HEK293 (cell line): ENCODE results near the gene SRSF2.
A peak's percentile ranks its signal among the peaks of the same experiment; 100 is the strongest.

Experiments
- BCL11B ChIP-seq: fragments of 450-650 bp; formaldehyde crosslinking; IDR thresholded peaks from 2 replicates; pipeline ENCODE4 v1.5.1; 2016; ENCODE audit warnings: low read depth, missing biosample characterization, missing genetic modification characterization
- EGR2 ChIP-seq: fragments of 450-650 bp; formaldehyde crosslinking; IDR thresholded peaks from 2 replicates; pipeline ENCODE4 v1.5.1; 2016; ENCODE audit warnings: low read depth, missing biosample characterization, missing genetic modification characterization
- GLI4 ChIP-seq: fragments of 450-650 bp; formaldehyde crosslinking; IDR thresholded peaks from 2 replicates; pipeline ENCODE4 v1.5.1; 2016; ENCODE audit warnings: missing biosample characterization, missing genetic modification characterization
- GLIS1 ChIP-seq: fragments of 450-650 bp; formaldehyde crosslinking; IDR thresholded peaks from 2 replicates; pipeline ENCODE4 v1.5.1; 2016; ENCODE audit warnings: missing biosample characterization, missing genetic modification characterization
- HOXC10 ChIP-seq: sonication (generic); formaldehyde crosslinking; IDR thresholded peaks from 2 replicates; pipeline ENCODE4 v1.8.1; 2023; ENCODE audit warnings: mild to moderate bottlenecking, missing genetic modification reagents
- KLF16 ChIP-seq: fragments of 450-650 bp; formaldehyde crosslinking; IDR thresholded peaks from 2 replicates; pipeline ENCODE4 v1.5.1; 2017; ENCODE audit warnings: missing biosample characterization, missing genetic modification characterization
- PRDM1 ChIP-seq: fragments of 450-650 bp; formaldehyde crosslinking; IDR thresholded peaks from 2 replicates; pipeline ENCODE4; 2016; ENCODE audit warnings: missing biosample characterization, missing genetic modification characterization
- SCRT2 ChIP-seq: fragments of 450-650 bp; formaldehyde crosslinking; IDR thresholded peaks from 2 replicates; pipeline ENCODE4 v1.5.1; 2016; ENCODE audit warnings: missing biosample characterization, missing genetic modification characterization
- SP7 ChIP-seq: fragments of 450-650 bp; formaldehyde crosslinking; IDR thresholded peaks from 2 replicates; pipeline ENCODE4 v1.5.1; 2016; ENCODE audit warnings: missing biosample characterization, missing genetic modification characterization
- TRIM28 ChIP-seq: IDR thresholded peaks from 2 replicates; pipeline ENCODE4 v1.6.1; 2011; ENCODE audit warnings: low read length, control low read depth, borderline replicate concordance
- ZBTB7A ChIP-seq: fragments of 450-650 bp; formaldehyde crosslinking; IDR thresholded peaks from 2 replicates; pipeline ENCODE4 v1.5.1; 2016; ENCODE audit warnings: low read depth, missing biosample characterization, missing genetic modification characterization
- ZEB2 ChIP-seq: fragments of 450-650 bp; formaldehyde crosslinking; IDR thresholded peaks from 2 replicates; pipeline ENCODE4 v1.5.1; 2016; ENCODE audit warnings: missing biosample characterization, missing genetic modification characterization
- ZIC2 ChIP-seq: fragments of 450-650 bp; formaldehyde crosslinking; IDR thresholded peaks from 2 replicates; pipeline ENCODE4 v1.5.1; 2016; ENCODE audit warnings: missing biosample characterization, missing genetic modification characterization
- ZNF10 ChIP-seq: fragments of 450-650 bp; formaldehyde crosslinking; IDR thresholded peaks from 2 replicates; pipeline ENCODE4 v1.5.1; 2017; ENCODE audit warnings: missing biosample characterization, missing genetic modification characterization
- ZNF132 ChIP-seq: fragments of 450-650 bp; formaldehyde crosslinking; IDR thresholded peaks from 2 replicates; pipeline ENCODE4 v1.5.1; 2017; ENCODE audit warnings: missing biosample characterization, missing genetic modification characterization, borderline replicate concordance
- ZNF133 ChIP-seq: fragments of 450-650 bp; formaldehyde crosslinking; IDR thresholded peaks from 2 replicates; pipeline ENCODE4 v1.5.1; 2016; ENCODE audit warnings: missing biosample characterization, missing genetic modification characterization
- ZNF169 ChIP-seq: fragments of 450-650 bp; formaldehyde crosslinking; IDR thresholded peaks from 2 replicates; pipeline ENCODE4 v1.5.1; 2016; ENCODE audit warnings: missing biosample characterization, missing genetic modification characterization
- ZNF211 ChIP-seq: fragments of 450-650 bp; formaldehyde crosslinking; IDR thresholded peaks from 2 replicates; pipeline ENCODE4 v1.5.1; 2016; ENCODE audit warnings: low read depth, missing biosample characterization, missing genetic modification characterization
- ZNF394 ChIP-seq: fragments of 450-650 bp; formaldehyde crosslinking; IDR thresholded peaks from 2 replicates; pipeline ENCODE4 v1.5.1; 2016; ENCODE audit warnings: missing biosample characterization, missing genetic modification characterization, mild to moderate bottlenecking, moderate library complexity, borderline replicate concordance
- ZNF473 ChIP-seq: fragments of 450-650 bp; formaldehyde crosslinking; IDR thresholded peaks from 2 replicates; pipeline ENCODE4 v1.5.1; 2017; ENCODE audit warnings: missing biosample characterization, missing genetic modification characterization
- ZNF530 ChIP-seq: fragments of 450-650 bp; formaldehyde crosslinking; IDR thresholded peaks from 2 replicates; pipeline ENCODE4 v1.5.1; 2016; ENCODE audit warnings: low read depth, missing biosample characterization, missing genetic modification characterization
- ZNF561 ChIP-seq: fragments of 450-650 bp; IDR thresholded peaks from 2 replicates; pipeline ENCODE4 v1.5.1; 2018; ENCODE audit warnings: missing biosample characterization, missing genetic modification characterization, borderline replicate concordance
- ZNF596 ChIP-seq: fragments of 450-650 bp; IDR thresholded peaks from 2 replicates; pipeline ENCODE4 v1.5.0; 2018; ENCODE audit warnings: missing biosample characterization, mild to moderate bottlenecking, missing genetic modification characterization, moderate library complexity
- ZNF670 ChIP-seq: fragments of 450-650 bp; formaldehyde crosslinking; IDR thresholded peaks from 2 replicates; pipeline ENCODE4 v1.5.1; 2016; ENCODE audit warnings: missing biosample characterization, missing genetic modification characterization, low read depth
- ZNF76 ChIP-seq: fragments of 450-650 bp; formaldehyde crosslinking; IDR thresholded peaks from 2 replicates; pipeline ENCODE4; 2016; ENCODE audit warnings: low read depth, missing biosample characterization, missing genetic modification characterization, borderline replicate concordance
- ZNF777 ChIP-seq: fragments of 450-650 bp; formaldehyde crosslinking; IDR thresholded peaks from 2 replicates; pipeline ENCODE4 v1.5.1; 2017; ENCODE audit warnings: missing biosample characterization, missing genetic modification characterization, borderline replicate concordance
- ZNF830 ChIP-seq: fragments of 450-650 bp; IDR thresholded peaks from 2 replicates; pipeline ENCODE4 v1.5.0; 2018; ENCODE audit warnings: missing biosample characterization, missing genetic modification characterization, low read depth, mild to moderate bottlenecking, moderate library complexity
- ZSCAN23 ChIP-seq: fragments of 450-650 bp; formaldehyde crosslinking; IDR thresholded peaks from 2 replicates; pipeline ENCODE4 v1.5.1; 2016; ENCODE audit warnings: missing biosample characterization, missing genetic modification characterization
- ZSCAN30 ChIP-seq: fragments of 450-650 bp; IDR thresholded peaks from 2 replicates; pipeline ENCODE4 v1.5.1; 2018; ENCODE audit warnings: missing biosample characterization, mild to moderate bottlenecking, missing genetic modification characterization, moderate library complexity
- ZXDB ChIP-seq: fragments of 450-650 bp; formaldehyde crosslinking; IDR thresholded peaks from 2 replicates; pipeline ENCODE4 v1.5.1; 2016; ENCODE audit warnings: missing biosample characterization, missing genetic modification characterization
- TF ChIP-seq, protein P1 (sequence below): fragments of 450-650 bp; formaldehyde crosslinking; IDR thresholded peaks from 2 replicates; pipeline ENCODE4 v1.5.1; 2016; ENCODE audit warnings: missing biosample characterization, missing genetic modification characterization
- TF ChIP-seq, protein P2 (sequence below): fragments of 450-650 bp; formaldehyde crosslinking; IDR thresholded peaks from 2 replicates; pipeline ENCODE4 v1.5.1; 2016; ENCODE audit warnings: missing biosample characterization, missing genetic modification characterization
- TF ChIP-seq, protein P3 (sequence below): fragments of 450-650 bp; formaldehyde crosslinking; IDR thresholded peaks from 2 replicates; pipeline ENCODE4 v1.5.1; 2016; ENCODE audit warnings: missing biosample characterization, missing genetic modification characterization
- TF ChIP-seq, protein P4 (sequence below): fragments of 450-650 bp; formaldehyde crosslinking; IDR thresholded peaks from 2 replicates; pipeline ENCODE4 v1.5.1; 2017; ENCODE audit warnings: missing biosample characterization, missing genetic modification characterization

Gene SRSF2

DNA sequence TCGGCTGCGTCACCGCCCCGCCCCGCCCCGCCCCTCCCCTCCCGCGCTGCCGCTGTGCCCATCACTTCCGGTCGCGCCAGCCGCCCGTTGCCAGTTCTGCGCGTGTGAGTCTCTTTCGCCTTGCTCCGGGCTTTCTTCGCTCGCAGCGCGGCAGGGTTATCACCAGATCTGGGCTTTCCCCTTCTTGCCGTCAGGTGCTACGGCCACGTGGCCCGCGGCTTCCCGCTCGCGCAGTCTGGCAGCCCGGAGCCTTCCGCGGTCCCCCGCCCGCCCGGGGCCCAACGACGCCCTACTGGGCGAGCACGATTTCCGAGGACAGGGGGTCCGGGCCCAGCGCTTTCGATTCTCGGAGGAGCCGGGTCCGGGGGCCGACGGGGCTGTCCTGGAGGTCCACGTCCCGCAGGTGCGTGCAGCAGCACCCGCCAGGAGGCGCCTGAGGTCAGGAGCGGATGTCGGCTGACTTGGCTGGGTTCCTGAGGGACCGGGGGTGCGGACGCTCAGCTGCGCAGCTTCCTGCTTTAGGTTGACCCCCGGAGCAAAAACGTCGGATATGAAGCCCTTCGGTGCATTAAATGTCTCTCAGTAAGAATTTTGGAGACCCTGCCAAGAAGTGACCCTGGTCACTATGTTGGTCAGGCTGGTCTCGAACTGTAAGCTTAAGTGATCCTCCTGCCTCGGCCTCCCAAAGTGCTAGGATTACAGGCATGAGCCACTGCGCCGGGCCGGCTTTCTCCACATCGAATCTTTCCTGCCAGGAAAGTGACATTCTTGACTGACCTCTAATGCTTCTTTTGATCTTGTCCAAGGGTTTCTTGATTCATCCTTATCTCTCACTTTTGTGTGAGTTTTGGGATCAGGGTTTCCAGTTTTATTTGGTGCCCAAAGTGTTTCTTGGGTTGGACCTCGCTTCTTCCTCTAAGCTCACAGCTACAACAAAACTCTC lies 10.1 kb downstream of the SRSF2 start, which contains the start of gene METTL23 (continued):
- TF ChIP-seq HOXC10 (CRISPR knock-in tag): no peak
- no peak for TF ChIP-seq ZNF211 (tag by site-specific recombination)
- TF ChIP-seq KLF16 (tag by site-specific recombination): peak; percentile 14; the same call in 1 of the 2 replicates
- TF ChIP-seq, protein P1, sequence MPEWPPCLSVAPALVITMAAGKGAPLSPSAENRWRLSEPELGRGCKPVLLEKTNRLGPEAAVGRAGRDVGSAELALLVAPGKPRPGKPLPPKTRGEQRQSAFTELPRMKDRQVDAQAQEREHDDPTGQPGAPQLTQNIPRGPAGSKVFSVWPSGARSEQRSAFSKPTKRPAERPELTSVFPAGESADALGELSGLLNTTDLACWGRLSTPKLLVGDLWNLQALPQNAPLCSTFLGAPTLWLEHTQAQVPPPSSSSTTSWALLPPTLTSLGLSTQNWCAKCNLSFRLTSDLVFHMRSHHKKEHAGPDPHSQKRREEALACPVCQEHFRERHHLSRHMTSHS: no peak
- peak; percentile 39; the same call in 1 of the 2 replicates for TF ChIP-seq GLI4 (tag by site-specific recombination)
- no peak; the same call in 1 of the 2 replicates for TF ChIP-seq ZNF394 (tag by site-specific recombination)
- peak; percentile 86 for TF ChIP-seq ZIC2 (tag by site-specific recombination)
- peak; percentile 75 for TF ChIP-seq SCRT2 (tag by site-specific recombination)
- TF ChIP-seq ZNF473 (tag by site-specific recombination): no peak
- TF ChIP-seq ZSCAN30: peak; percentile 81; the same call in 1 of the 2 replicates
- peak; percentile 61 for TF ChIP-seq SP7 (tag by site-specific recombination)
- peak; percentile 42 for TF ChIP-seq ZXDB
- TF ChIP-seq ZNF133 (tag by site-specific recombination): no peak
- peak; percentile 49; the same call in 1 of the 2 replicates for TF ChIP-seq BCL11B (tag by site-specific recombination)
- peak; percentile 89 for TF ChIP-seq PRDM1 (tag by site-specific recombination)
- TF ChIP-seq ZNF132 (tag by site-specific recombination): no peak
- TF ChIP-seq ZNF561 (tag by site-specific recombination): 0 out of 2 replicates have a peak, but pooled peaks have one; percentile 23
- TF ChIP-seq, protein P2, sequence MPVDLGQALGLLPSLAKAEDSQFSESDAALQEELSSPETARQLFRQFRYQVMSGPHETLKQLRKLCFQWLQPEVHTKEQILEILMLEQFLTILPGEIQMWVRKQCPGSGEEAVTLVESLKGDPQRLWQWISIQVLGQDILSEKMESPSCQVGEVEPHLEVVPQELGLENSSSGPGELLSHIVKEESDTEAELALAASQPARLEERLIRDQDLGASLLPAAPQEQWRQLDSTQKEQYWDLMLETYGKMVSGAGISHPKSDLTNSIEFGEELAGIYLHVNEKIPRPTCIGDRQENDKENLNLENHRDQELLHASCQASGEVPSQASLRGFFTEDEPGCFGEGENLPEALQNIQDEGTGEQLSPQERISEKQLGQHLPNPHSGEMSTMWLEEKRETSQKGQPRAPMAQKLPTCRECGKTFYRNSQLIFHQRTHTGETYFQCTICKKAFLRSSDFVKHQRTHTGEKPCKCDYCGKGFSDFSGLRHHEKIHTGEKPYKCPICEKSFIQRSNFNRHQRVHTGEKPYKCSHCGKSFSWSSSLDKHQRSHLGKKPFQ: no peak
- TF ChIP-seq ZNF830 (tag by site-specific recombination): no peak
- no peak for TF ChIP-seq TRIM28
- 0 out of 2 replicates have a peak, but pooled peaks have one; percentile 12 for TF ChIP-seq ZNF10 (tag by site-specific recombination)
- no peak for TF ChIP-seq ZNF169
- peak; percentile 94; the same call in 1 of the 2 replicates for TF ChIP-seq GLIS1 (tag by site-specific recombination)
- no peak for TF ChIP-seq ZSCAN23 (tag by site-specific recombination)
- TF ChIP-seq ZBTB7A (tag by site-specific recombination): peak; percentile 33
- 0 out of 2 replicates have a peak, but pooled peaks have one; percentile 33 for TF ChIP-seq ZNF777 (tag by site-specific recombination)
- TF ChIP-seq ZNF596 (tag by site-specific recombination): no peak
- TF ChIP-seq ZNF670 (tag by site-specific recombination): no peak
- TF ChIP-seq EGR2 (tag by site-specific recombination): no peak
- TF ChIP-seq, protein P3, sequence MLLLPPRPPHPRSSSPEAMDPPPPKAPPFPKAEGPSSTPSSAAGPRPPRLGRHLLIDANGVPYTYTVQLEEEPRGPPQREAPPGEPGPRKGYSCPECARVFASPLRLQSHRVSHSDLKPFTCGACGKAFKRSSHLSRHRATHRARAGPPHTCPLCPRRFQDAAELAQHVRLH (tag by site-specific recombination): no peak
- TF ChIP-seq, protein P4, sequence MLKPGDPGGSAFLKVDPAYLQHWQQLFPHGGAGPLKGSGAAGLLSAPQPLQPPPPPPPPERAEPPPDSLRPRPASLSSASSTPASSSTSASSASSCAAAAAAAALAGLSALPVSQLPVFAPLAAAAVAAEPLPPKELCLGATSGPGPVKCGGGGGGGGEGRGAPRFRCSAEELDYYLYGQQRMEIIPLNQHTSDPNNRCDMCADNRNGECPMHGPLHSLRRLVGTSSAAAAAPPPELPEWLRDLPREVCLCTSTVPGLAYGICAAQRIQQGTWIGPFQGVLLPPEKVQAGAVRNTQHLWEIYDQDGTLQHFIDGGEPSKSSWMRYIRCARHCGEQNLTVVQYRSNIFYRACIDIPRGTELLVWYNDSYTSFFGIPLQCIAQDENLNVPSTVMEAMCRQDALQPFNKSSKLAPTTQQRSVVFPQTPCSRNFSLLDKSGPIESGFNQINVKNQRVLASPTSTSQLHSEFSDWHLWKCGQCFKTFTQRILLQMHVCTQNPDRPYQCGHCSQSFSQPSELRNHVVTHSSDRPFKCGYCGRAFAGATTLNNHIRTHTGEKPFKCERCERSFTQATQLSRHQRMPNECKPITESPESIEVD: no peak
- TF ChIP-seq ZEB2 (tag by site-specific recombination): peak; percentile 70; the same call in 1 of the 2 replicates
- no peak; the same call in 1 of the 2 replicates for TF ChIP-seq ZNF76
- no peak for TF ChIP-seq ZNF530 (tag by site-specific recombination)
